Measurements from ENCODE around the gene HOXB4.

The HOXB4 gene

GRCh38 chr17:48526608-48527546 lies 51.3 kb downstream of the HOXB4 start:
- no peak overlapping the region for H3K4me3 ChIP-seq (ENCODE audit: low read length)
- no peak for TF ChIP-seq CTCF (conservative IDR thresholded peaks at IDR 0.05; ENCODE audit: low read length)
- no peak for DNase-seq (ENCODE audit: low read depth)
